ENCODE measurements around the gene TLK2. TPM values are rescaled to one million over a fixed set of nuclear protein-coding genes. Genes with fewer than 3 reads are reported as not detected.
"Not testable (repeated sequence)": the region's sequence is repeated elsewhere in the genome, so short reads cannot be mapped to it uniquely, and the experiment has no call there.

Gene TLK2
- polyA plus RNA-seq, 3 donors, result 70.4 to 77.2 (median 73.3) TPM

DNA sequence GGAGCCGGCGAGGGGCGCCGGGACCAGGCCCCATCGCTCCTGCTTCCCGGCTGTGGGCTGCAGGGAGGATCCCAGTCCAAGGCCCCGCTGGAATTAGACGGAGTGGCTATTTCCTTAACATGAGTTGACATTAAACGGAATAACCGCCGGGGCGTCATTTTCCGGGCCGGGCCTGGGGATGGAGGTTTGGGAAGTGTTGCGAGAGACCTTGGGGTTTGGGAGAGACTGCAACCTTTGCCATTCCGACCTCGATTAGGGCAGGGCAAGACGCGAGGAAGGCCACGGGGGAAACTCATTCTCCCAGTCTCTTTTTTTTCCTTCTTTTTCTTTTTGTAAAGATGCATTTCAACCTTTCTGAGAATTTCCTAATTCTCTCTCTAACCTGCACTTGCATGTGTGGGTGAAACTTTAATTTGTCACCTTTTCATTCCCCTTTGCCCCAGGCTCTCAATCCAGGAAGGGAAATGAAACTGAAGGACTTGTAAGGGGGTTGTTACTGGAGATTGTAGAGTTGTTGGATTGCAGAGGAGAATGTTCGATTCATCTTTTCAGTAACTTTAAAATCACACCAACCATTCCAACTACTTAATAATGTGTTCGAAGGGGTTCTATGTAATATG is 1.1 kb downstream of the TLK2 start:
- not testable (repeated sequence) for DNase-seq (ENCODE audit: low read depth in 3 of 3, low spot score in 2 of 3)

DNA sequence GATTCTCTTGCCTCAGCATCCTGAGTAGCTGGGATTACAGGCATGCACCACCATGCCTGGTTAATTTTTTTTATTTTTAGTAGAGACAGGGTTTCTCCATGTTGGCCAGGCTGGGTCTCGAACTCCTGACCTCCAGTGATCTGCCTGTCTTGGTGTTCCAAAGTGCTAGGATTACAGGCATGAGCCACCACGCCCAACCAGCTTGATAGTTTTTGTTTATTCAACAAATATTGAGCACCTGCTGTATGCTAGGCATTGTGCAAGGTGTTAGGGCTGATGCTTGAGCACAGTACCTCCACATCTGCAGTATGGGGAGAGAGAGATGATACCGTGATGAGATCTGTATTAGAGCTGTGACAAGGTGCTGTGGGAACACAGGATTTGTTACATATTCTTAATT is 3.9 kb downstream of the TLK2 start:
- not testable (repeated sequence) for DNase-seq (ENCODE audit: low read depth in 3 of 3, low spot score in 2 of 3)

DNA sequence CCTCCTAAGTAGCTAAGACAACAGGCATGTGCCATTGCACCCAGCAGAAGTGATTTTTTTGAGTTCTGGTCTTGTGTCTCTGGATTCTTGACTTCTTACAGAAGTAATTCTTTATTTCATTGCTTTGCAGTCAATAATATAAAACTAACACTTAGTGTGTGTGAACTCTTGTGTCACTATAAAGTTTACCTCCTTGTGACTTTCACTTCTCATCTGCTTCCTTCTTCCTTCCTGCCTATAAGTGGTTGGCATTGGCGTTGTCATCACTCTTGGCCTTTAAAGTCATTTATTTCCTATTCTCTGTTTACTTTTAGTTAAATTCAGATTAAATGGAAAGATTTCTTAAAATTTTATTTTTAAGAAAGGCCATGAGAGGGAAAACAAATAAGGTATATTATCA is 12.4 kb downstream of the TLK2 start:
- DNase-seq (ENCODE audit: low read depth in 3 of 3, low spot score in 2 of 3), result not testable (repeated sequence)

DNA sequence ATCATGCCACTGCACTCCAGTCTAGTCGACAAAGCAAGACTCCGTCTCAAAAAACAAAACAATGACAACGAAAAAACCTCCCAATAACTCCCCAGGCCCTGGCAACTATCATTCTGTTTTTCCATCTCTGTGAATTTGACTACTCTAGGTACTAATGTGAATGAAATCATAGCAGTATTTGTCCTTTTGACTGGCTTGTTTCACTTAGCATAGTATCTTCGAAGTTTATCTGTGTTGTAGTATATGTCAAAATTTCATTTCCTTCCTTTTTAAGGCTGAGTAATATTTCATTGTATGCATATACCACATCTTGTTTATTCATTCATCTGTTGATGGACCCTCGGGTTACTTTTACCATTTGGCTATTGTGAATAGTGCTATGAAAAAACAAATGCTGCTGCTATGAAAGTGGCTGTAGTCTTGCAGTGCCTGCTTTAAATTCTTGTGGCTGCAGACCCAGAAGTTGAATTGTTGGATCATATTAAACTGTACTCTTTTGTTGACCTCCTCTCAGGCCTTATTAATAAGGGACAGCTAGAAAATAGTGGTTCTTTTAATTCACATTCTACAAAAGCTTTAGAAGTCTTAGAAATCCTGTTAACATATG is 14.5 kb downstream of the TLK2 start:
- not testable (repeated sequence) for DNase-seq (ENCODE audit: low read depth in 3 of 3, low spot score in 2 of 3)

DNA sequence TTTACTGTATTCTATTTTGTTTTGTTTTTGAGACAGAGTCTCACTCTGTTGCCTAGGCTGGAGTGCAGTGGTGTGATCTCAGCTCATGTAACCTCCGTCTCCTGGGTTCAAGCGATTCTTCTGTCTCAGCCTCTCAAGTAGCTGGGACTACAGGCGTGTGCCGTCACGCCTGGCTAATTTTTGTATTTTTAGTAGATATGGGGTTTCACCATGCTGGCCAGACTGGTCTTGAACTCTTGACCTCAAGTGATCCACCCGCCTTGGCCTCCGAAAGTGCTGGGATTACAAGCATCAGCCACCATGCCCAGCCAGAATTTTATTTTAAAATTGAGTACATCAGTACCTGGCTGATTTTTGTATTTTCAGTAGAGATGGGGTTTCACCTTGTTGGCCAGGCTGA is 15.4 kb downstream of the TLK2 start:
- DNase-seq (ENCODE audit: low read depth in 3 of 3, low spot score in 2 of 3), result not testable (repeated sequence)

- not testable (repeated sequence) for DNase-seq (ENCODE audit: low read depth in 3 of 3, low spot score in 2 of 3)
Measured at GRCh38 chr17:62496344-62496743, 17.7 kb downstream of the TLK2 start.

GRCh38 chr17:62498796-62499195 is 20.2 kb downstream of the TLK2 start:
- not testable (repeated sequence) for DNase-seq (ENCODE audit: low read depth in 3 of 3, low spot score in 2 of 3)

DNA sequence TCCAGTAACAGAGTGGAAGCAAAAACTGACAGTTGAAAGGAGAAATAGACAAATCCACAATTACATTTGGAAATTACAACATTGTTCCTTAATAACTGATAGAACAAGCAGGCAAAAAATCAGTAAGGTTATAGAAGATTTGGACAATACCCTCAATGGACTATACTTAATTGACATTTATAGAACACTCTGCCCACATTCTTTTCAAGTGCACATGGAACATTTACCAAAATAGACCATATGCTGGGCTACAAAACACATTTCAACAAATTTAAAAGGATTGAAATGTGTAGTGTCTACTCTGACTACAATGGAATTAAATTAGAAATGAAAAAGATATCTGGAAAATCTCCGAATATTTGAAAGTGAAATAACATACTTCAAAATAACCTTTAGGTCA is 21.8 kb downstream of the TLK2 start:
- DNase-seq (ENCODE audit: low read depth in 3 of 3, low spot score in 2 of 3), result not testable (repeated sequence)

DNA sequence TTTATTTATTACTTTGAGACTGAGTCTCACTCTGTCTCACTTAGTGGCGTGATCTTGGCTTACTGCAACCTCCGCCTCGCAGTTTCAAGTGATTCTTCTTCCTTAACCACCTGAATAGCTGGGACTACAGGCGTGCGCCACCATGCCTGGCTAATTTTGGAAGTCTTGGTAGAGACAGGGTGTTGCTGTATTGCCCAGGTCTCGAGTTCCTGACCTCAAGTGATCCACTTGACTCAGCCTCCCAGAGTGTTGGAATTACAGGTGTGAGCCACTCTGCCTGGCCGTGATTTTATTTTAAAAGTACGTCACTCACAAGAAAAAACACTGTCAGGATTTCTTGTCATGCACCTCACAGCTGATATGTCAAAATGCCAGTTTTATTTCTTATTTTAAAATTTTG is 26.2 kb downstream of the TLK2 start:
- not testable (repeated sequence) for DNase-seq (ENCODE audit: low read depth in 3 of 3, low spot score in 2 of 3)

- not testable (repeated sequence) for DNase-seq (ENCODE audit: low read depth in 3 of 3, low spot score in 2 of 3)
Measured at GRCh38 chr17:62507191-62507836, 28.7 kb downstream of the TLK2 start.

- DNase-seq (ENCODE audit: low read depth in 3 of 3, low spot score in 2 of 3), result not testable (repeated sequence)
Measured at GRCh38 chr17:62510247-62510819, 31.7 kb downstream of the TLK2 start.

DNA sequence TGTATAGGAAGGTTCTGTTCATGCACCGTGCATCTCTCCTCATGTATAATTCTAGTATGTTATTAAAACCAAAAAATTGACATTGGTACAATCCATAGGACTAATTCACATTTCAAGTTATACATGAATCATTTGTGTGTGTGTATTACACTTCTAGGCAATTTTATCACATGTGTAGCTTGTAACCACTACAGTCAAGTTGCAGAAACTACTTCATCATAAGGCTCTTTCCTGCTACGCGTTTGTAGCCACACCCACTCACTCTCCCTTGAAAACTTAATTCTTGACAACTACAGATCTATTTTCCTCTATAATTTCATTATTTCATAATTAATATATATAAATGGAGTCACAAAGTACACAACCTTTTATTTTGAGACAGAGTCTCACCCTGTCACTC is 32.4 kb downstream of the TLK2 start:
- DNase-seq (ENCODE audit: low read depth in 3 of 3, low spot score in 2 of 3), result not testable (repeated sequence)

DNA sequence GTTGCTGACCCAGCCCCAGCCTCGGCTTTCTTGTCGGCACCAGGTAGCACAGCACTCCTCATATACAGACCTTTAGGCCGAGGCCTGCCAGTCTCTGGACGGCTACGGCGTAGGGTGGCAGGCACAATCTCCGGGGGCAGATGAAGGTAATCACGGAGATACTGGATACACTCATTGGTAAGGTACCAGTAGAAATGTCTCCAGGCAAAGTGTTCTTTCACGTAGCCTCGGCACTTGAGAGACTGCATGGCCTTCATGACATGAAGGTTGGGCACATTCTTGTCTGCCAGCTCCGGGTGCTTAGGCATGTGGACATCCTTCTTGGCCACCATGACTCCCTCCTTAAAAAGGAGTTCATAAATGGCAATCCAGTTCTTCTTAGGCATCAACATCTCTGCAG is 37.8 kb downstream of the TLK2 start:
- not testable (repeated sequence) for DNase-seq (ENCODE audit: low read depth in 3 of 3, low spot score in 2 of 3)

DNA sequence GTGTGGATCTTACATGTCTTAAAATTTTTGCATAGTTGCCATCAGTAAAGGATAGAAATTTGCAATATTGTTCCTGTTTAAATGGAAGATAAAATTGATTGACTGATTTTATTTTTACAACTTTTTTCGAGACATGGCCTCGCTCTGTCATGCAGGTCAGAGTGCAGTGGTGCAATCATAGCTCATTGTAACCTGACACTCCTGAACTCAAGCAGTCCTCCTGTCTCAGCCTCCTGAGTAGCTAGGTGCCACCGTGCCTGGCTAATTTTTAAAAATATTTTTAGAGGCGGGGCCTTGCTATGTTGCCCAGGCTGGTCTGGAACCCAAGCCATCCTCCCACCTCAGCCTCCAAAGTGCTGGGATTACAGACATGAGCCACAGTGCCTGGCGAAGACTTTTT is 42.7 kb downstream of the TLK2 start:
- DNase-seq (ENCODE audit: low read depth in 3 of 3, low spot score in 2 of 3), result not testable (repeated sequence)

DNA sequence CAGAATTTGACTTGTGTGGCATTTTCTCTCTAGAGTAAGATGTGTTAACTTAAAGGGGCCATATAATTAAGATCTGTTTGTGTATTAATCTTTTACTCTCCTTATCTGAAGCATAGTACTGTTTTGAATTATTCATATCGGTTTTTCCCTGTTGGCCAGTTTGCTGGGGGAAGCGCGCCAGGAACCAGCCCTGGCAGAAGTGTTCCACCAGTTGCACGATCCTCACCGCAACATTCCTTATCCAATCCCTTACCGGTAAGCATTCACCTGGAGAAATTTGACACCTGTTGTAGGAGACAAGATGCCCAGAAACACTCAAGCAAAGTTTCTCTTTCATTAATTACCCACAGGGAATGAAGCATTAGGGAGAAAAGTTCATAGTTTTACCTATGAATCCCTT is 45.5 kb downstream of the TLK2 start:
- DNase-seq (ENCODE audit: low read depth in 3 of 3, low spot score in 2 of 3), result not testable (repeated sequence)

DNA sequence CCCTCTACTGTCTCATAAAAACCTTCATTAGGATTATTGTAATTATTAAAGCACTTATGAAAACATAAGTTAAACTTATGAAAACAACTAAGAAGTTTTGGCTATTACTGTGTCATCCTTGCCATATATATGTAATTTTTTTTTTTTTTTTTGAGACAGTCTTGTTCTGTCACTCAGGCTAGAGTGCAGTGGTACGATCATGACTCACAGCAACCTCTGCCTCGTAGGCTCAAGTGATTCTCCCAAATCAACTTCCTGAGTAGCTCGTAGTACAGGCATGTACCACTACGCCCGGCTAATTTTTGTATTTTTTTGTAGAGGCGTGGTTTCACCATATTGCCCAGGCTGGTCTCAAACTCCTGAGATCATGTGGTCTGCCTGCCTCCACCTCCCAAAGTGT is 46.7 kb downstream of the TLK2 start:
- DNase-seq (ENCODE audit: low read depth in 3 of 3, low spot score in 2 of 3), result not testable (repeated sequence)

- DNase-seq (ENCODE audit: low read depth in 3 of 3, low spot score in 2 of 3), result not testable (repeated sequence)
Measured at GRCh38 chr17:62530936-62531335, 52.3 kb downstream of the TLK2 start.

- DNase-seq (ENCODE audit: low read depth in 3 of 3, low spot score in 2 of 3), result not testable (repeated sequence)
Measured at GRCh38 chr17:62536557-62536956, 57.9 kb downstream of the TLK2 start.

DNA sequence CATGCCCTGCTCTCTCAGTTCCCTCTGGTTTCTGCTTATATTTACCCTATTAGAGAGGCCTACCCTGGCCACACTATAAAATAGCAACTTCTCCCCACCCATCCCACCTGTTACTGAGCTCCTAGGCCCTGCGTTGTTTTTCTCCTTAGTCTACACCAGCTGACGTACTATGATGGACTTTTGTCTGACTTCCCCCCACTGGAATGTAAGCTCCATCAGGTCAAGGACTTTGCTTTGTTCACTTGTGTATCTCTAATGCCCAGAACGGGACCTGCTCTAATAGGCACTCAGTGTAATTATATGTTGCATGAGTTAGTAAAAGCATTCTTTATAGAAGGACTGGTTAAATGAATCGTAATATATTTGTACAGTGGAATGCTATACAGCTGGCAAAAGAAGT is 62.4 kb downstream of the TLK2 start:
- DNase-seq (ENCODE audit: low read depth in 3 of 3, low spot score in 2 of 3), result not testable (repeated sequence)

DNA sequence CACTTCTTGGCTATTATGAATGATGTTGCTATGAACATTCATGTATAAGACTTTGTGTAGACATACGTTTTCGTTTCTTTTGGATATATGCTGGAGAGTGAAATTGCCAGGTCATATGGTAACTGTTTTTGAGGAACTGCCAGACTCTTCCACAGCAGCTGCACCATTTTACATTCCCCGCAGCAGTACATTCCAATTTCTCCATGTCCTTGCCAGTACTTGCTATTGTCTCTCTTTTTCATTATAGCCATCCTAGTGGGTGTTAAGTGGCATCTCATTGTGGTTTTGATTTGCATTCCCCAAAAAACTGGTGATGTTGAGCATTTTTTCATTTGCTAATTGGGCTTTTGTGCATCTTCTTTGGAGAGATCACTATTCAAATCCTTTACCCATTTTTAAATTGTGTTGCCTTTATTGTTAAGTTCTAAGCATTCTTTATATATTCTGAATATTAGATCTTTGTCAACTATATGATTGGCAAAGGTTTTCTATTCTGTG is 64.7 kb downstream of the TLK2 start:
- not testable (repeated sequence) for DNase-seq (ENCODE audit: low read depth in 3 of 3, low spot score in 2 of 3)

DNA sequence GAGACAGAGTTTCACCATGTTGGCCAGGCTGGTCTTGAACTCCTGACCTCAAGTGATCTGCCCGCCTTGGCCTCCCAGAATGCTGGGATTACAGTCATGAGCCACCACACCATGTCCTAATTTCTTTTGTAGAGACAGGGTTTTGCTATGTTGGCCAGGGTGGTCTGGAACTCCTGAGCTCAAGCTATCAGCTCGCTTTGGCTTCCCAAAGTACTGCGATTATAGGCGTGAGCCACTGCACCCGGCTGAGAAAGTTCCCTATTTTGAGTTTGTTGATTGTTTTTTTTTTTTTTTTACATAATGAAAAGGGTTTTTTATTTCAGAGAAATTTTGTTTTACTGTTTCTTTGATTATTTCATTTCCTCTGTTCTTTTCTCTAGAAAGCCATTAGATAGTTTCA is 67.4 kb downstream of the TLK2 start:
- not testable (repeated sequence) for DNase-seq (ENCODE audit: low read depth in 3 of 3, low spot score in 2 of 3)
